Dedifferentiated amniotic fluid mesenchymal stem cell (primary cell): ENCODE data around the gene LDHD.

Experiments
- DNase-seq: peaks from one replicate; pipeline ENCODE4 v3.0.0-alpha.2; 2016; ENCODE audit errors: extremely low spot score

The LDHD gene

DNA sequence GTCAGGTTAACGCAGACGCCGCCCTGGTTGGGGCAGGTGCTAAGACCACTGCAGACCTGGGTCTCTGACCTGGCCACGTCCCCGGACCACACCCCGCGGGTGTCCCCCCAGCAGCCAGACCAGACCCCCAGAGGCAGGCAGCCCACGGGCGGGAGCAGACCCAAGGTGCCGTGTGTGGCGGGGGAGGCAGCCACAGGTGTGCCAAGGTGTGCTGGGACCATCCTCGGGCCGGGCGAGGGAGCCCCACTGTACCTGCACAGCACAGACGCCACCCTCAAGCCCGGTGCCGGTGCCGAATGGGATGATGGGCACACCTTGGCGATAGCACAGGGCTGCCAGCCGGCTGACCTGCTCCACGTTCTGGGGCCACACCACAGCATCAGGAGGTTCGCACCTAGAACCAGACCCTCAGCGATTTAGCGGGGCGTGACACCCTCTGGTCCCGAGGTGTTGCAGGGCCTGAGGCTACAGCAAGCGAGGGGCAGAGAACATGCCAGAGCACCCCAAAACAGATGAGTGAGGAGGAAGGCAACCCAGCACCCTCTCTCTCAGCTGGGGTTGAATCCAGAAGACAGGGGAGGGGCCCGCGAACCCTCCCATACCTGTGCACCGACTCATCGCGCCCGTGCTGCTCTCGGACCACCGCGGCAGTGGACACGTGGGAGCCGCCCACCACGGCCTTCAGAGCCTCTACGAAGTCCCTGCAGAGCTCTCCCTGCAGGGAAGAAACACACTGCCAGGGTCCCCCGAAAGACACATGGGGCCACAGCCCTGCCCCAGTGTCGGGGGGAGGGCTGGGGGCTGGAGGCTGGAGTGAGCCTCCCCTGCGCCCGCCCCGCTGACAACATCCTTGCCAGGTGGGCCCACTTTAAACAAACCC, 1.4 kb downstream of the LDHD start:
- no peak for DNase-seq

GRCh38 chr16:75114179-75114945, 2.2 kb downstream of the LDHD start:
- DNase-seq = no peak

GRCh38 chr16:75113541-75114121, 2.9 kb downstream of the LDHD start:
- DNase-seq = no peak

DNA sequence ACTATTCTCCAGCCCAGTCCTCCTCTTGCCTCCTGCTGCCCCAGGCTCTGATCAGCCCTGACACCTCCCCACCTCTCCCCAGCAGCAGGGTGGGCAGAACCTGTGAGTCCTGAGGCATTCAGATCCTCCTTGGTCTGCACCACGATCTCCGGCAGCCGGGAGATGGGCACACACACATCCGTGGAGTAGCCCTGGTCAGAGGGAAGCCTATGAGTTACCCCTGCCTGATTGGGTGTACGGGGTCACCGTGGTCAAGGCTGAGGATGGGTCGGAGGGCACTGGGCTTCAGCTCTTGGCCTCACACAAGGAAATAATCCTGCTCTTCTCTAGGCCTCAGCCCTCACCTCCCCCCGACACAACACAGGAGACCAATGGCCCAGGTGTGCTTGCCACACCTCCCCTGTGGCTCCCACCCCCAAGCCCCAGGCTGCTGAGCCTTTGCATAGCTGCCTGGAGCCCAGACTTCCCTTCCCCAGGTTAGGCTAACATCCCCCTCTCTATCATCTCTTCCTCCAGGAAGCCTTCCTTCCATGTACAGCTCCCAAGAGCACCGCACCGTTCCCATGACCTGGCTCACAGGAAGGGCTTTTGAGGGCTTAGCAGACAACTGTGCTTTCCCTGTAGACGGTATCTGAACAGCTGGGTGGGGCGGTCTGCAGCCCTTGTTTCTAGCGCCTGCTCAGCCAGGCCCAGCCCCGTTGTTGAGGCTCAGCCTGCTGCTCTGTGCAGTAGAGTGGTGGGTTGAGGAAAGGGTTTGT, 3.7 kb downstream of the LDHD start:
- DNase-seq = no peak

DNA sequence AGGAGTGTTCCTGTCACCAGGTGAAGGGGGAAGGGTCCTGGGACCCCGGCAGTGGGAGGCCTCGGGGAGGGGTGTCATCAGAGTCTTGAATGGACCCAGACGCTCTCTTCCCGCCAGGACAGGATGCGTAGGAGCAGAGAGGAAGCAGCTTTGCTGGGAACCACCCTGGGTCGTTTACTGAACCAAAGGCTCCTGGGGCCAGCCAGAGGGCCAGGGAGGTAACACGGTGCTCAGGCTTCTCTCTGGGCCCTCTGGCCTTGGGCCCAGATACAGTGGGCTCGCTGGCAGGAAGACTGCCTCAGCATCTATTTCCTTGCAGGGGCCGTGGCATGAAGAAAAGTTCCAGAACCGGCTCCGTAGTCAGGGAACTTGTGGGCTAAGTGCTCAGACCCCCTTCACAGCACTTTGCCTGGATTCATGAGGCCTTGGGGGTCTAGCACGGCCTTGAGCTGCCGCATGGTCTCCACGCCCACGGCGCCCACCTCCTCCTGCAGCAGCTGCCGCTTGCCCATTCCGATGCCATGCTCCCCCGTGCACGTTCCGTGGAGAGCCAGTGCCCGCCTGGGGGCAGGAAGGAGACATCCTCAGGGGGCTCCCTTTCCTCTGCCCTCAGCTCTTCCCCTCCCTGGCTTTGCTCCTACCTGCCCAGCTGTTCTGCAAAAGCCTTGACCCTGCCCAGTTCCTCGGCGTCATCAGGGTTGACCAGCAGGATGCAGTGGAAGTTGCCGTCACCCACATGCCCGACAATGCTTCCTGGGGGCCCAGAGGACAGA, 4.4 kb downstream of the LDHD start:
- DNase-seq = no peak

DNA sequence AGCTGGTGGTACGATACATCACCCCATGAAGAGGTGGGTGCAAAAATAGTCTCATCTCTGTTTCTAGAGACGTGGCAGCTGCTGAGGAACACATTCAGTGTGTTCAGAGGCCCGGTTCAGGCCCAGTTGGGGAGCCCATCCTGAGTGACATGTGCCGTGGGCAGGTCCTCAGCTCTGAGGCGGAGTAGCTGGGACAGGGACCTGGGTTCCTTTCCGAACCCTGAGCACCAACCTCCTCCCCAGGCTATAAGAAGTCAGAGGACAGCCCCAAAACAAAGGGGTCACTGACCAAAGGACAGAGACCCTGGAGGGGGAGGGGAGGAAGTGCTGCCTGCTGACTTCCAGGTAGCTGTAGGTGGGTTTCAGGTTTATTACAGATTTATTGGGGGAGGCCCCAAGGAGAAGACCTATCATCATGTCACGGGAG, 5.1 kb downstream of the LDHD start:
- DNase-seq = no peak

DNA sequence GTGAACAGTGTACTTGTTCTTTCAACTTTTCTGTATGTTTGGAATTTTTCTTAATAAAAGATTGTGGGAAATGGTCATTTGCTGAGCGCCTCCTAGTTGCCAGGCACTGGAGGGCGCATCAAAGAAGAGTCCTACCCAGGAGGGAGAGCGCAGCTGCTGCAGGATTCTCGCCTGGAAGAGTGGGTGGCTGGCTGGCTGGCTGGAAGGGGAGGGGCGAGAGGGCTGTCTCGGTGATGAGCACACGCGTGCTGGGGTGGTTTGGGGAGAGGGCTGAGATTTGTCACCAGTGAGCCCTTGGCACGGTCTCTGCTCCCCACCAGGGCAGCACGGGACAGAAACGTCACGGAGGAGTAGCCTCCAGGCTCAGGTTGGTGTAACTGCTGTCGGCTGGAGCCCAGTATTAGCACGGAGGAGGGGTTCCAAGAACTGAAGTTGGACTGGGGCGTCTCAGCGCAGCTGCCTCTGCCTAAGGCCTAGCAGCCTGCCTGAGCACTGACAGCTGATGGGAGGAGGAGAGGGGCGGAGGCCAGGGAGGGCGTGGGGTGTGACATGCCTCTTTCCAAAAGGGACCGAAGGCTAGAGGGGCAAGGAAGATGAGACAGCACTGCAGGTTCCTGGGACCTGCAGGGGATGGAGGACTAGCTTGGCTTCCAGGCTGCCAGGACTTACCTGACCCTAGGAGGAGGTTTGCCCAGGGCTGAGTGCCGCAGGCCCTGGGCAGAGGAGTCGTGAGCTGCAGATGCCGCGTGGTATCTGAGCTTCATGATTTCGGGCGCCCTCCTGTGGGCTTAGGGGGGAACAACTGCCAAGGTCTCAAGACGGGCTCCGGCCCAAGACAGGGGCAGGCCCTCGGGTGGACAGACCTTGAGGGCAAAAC, 5.7 kb downstream of the LDHD start:
- DNase-seq = peak; percentile 90

DNA sequence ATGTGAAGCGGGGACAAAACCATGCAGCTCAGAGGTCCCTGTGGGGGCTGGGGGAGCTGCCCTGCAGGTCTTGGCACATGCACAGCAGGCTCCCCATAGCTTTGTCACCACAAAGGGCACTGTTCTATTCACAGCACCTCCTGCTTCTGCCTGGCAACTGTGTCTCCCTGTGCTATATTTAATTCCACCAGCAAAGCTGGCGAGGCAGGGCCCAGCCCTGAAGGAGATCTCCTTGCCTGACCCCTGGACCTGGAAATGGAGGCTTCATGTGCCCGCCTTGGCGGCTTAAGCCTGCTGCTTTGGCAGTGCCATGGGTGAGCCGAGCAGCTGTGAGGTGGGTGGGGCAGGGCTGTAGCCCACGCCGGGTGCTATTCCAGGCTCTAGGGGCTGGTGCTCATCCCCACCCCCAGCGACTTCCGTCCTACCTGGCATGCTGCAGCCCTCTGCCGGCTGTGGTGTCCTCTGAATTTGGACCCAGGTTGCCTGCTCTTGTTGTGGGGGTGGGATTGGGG, 6.8 kb downstream of the LDHD start:
- no peak for DNase-seq

- DNase-seq = peak; percentile 71
Measured at GRCh38 chr16:75108792-75109731, 7.5 kb downstream of the LDHD start.

DNA sequence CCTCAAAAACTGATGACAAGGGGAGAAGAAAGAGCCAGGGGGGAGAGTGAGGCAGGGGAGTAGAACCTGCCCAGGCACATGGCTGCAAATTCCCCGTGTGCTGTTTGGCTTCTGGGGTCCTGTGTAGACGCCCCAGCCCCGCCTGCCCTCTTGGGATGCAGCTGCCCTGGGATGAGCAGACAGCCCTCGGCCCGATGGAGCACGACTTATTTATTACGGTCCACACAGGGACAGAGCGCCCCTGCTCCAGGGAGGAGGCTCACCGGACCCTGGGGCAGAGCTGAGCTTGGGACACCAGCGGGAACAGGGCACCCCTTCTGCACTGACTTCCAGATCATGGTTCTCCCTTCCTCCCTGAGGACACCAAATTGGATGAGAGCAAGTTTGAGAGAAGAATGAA, 9.1 kb downstream of the LDHD start:
- DNase-seq = no peak

GRCh38 chr16:75106351-75107274, 10.0 kb downstream of the LDHD start:
- DNase-seq = no peak

GRCh38 chr16:75105306-75106061, 11.1 kb downstream of the LDHD start:
- no peak for DNase-seq

DNA sequence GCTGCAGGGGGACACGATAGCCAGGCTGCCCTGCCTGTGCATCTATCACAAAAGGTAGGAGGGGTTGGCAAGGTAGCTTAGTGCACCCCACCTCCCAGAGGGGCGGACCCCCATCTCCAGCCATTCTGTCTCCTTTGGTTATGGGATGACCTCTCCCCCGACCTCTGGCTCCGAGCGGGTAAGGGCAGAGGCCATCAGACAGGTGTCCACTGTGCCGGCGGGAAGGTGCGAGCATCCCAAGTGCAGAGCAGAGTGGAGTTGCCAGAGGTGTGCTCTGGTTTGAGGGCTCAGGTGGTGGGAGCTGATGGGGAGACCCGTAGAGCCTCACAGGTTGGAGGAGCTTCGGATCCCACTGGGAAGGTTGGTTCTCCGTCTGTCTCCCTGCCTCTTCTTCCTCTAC, 11.7 kb downstream of the LDHD start:
- no peak for DNase-seq

DNA sequence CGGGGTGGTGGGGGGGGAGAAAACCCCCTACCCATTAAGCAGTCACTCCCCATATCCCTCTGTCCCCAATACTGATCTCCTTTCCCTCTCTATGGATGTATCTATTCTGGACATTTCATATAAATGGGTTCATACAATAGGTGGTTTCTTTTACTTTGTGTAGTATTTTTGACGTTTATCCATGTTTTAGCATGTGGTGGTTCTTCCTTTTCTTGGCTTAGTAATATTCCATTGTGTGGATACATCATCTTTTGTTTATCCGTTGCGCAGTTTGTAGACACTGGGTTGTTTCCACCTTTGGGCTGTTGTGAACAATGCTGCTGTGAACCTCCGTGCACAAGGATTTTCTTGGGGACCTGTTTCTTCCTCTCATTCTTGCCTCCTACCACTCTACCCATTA, 12.6 kb downstream of the LDHD start:
- DNase-seq = no peak

DNA sequence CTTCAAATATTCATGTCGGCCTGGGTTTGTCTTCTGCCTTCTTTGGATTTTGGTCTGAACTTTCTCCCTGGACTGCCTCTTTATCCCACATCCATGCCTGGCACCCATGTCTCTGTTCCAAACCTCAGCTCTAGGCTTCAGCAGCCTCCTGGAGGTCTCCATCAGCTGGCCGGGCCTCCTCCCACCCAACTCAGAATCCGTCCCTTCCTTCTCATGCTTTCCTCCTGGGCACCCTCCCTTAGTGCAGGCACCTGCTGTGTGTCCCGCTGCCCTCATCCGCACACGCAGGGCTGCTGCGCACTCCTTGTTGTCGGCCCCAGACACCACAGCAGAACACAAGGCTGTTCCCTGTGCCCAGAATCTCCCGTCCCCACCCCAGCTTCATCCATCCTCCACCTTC, 14.0 kb downstream of the LDHD start:
- DNase-seq = no peak

- DNase-seq = no peak
Measured at GRCh38 chr16:75101635-75102034, 14.9 kb downstream of the LDHD start.

DNA sequence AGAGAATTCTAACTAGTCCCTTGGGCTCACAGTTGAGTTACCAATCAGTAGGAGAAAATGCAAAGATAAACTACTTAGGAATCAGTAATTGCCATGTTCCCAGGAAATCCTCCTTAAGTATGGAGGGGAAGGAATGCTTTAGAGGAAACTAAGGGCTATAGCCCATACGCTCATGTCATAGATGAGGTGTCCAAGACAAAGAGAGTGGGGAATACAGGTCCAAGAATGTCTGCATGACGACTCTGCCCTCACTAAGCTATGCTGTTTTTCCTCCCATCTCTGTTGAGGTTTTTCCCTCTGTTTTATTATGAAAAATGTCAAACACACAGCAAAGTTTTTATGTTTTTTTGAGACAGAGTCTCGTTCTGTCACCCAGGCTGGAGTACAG, 16.0 kb downstream of the LDHD start:
- no peak for DNase-seq
